Nephron (organoid): ENCODE measurements around the gene OR6F1.

ENCODE experiments used
- H3K27ac Mint-ChIP-seq, 3 experiments: 2 replicates each; pipeline ENCODE4 v1.8.0; 2020; ENCODE audit warnings: mixed read lengths in 3 of 3, mild to moderate bottlenecking in 2 of 3, moderate library complexity in 1 of 3
- H3K27me3 Mint-ChIP-seq: 2 replicates; pipeline ENCODE4 v1.8.0; 2021; ENCODE audit warnings: low read depth, mild to moderate bottlenecking, moderate library complexity, mixed read lengths
- H3K36me3 Mint-ChIP-seq: 2 replicates; pipeline ENCODE4 v1.8.0; 2020; ENCODE audit warnings: low read depth, mixed read lengths
- H3K4me1 Mint-ChIP-seq: 2 replicates; pipeline ENCODE4 v1.8.0; 2020; ENCODE audit warnings: mixed read lengths
- H3K4me3 Mint-ChIP-seq, 3 experiments: 2 replicates each; pipeline ENCODE4 v1.8.0; 2020; ENCODE audit warnings: mild to moderate bottlenecking in 3 of 3, mixed read lengths in 3 of 3, moderate library complexity in 2 of 3
- H3K9me3 Mint-ChIP-seq: 2 replicates; pipeline ENCODE4 v1.8.0; 2020; ENCODE audit warnings: mixed read lengths
- TF ChIP-seq, protein P1 (sequence below), 3 experiments: fragments of 200-600 bp; sonication (generic); IDR thresholded peaks; one replicate each; pipeline ENCODE4 v1.5.0; 2021; ENCODE audit warnings: antibody characterized with exemption in 3 of 3; ENCODE audit not compliant: unreplicated experiment in 3 of 3

OR6F1 gene

DNA sequence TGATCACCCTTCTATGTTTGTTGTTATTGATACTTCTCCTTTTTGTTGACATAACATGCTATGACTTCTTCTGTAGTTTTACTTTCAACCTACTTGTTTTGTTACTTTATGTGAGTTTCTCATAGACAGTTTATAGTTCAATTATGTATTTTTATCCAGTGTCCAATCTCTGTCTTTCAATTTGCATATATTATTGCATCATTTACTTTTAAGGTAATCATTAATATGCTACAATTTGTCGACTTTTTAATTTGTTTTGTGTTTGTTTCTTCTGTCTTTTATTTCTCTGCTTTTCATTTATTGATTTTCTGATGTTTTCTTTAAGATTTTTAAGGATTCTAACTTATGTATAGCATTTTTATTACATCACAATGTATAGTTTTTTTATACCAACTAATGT is 47.2 kb downstream of the OR6F1 start:
- Mint-ChIP-seq H3K27ac (no peak overlapping the region), H3K27me3 (no peaks in the 10 kb centered on the region), H3K36me3 (no peaks in the 10 kb centered on the region), H3K4me1 (no peaks in the 10 kb centered on the region), H3K4me3 (no peak overlapping the region), H3K9me3 (peaks cover 6% of the 10 kb centered on the region)
- TF ChIP-seq, protein P1, sequence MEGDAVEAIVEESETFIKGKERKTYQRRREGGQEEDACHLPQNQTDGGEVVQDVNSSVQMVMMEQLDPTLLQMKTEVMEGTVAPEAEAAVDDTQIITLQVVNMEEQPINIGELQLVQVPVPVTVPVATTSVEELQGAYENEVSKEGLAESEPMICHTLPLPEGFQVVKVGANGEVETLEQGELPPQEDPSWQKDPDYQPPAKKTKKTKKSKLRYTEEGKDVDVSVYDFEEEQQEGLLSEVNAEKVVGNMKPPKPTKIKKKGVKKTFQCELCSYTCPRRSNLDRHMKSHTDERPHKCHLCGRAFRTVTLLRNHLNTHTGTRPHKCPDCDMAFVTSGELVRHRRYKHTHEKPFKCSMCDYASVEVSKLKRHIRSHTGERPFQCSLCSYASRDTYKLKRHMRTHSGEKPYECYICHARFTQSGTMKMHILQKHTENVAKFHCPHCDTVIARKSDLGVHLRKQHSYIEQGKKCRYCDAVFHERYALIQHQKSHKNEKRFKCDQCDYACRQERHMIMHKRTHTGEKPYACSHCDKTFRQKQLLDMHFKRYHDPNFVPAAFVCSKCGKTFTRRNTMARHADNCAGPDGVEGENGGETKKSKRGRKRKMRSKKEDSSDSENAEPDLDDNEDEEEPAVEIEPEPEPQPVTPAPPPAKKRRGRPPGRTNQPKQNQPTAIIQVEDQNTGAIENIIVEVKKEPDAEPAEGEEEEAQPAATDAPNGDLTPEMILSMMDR (IDR thresholded peaks at IDR 0.05; ENCODE audit: unreplicated experiment in 3 of 3) = no peak
